ENCODE data around the gene FOXP1. TPM values are rescaled to one million over a fixed set of nuclear protein-coding genes. Genes with fewer than 3 reads are reported as not detected.

FOXP1 gene
- total RNA-seq, 2 experiments from 2014 or later: 178 TPM

DNA sequence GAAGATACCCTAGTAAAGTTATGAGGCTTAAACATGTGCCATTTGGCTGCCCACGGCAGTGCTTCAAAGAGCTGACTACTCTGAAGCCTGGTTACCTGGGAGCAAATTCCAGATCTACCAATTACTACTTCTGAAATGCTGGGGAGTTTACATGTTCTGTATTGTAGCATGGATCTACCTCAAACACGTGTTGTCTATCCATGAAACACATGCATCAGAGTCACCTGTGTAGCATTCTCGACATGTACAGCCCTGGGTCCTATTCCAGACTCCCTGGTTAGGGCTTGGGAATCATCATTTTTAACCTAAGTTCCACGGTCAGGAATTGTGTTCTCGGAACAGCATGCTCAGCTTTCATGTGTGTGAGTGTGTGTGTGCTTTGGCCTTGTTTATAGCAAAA, 671.8 kb downstream of the FOXP1 start:
- ATAC-seq (ENCODE audit: low read depth) (no peak), DNase-seq (no peak)
- Mint-ChIP-seq H3K27me3 (peaks cover 4% of the 10 kb centered on the region), H3K4me1 (no peaks in the 10 kb centered on the region), H3K9me3 (peaks cover 2% of the 10 kb centered on the region), H3K27ac (no peak overlapping the region), H3K36me3 (no peaks in the 10 kb centered on the region), H3K4me3 (no peak overlapping the region)
- POLR2A ChIA-PET: no interaction called here

GRCh38 chr3:70905491-70905890, 678.0 kb downstream of the FOXP1 start:
- POLR2A ChIA-PET: no interaction called here
- Mint-ChIP-seq H3K27me3 (peaks cover 9% of the 10 kb centered on the region), H3K4me1 (no peaks in the 10 kb centered on the region)

More at GRCh38 chr3:70905491-70905890, 678.0 kb downstream of the FOXP1 start:
- DNase-seq: no peak
- Mint-ChIP-seq H3K9me3 (no peaks in the 10 kb centered on the region), H3K4me3 (no peak overlapping the region), H3K27ac (no peak overlapping the region), H3K36me3 (no peaks in the 10 kb centered on the region)
- ATAC-seq (ENCODE audit: low read depth): no peak

Small RNA genes lying within 50 kb of the gene (microRNA-seq; reads per million reads assigned to microRNA genes)
- 4.9 reads per million for gene MIR1284

Other genes with a start within 250 kb of the FOXP1 start
- 10 to 100 TPM; 63.6 to 64.6 TPM for gene EIF4E3, start 141.7 kb upstream of the FOXP1 start, total RNA-seq
- gene GPR27, start 170.1 kb upstream of the FOXP1 start, total RNA-seq: under 1 TPM; 0.17 to 0.28 TPM
- not detected for gene PROK2, start 201.4 kb upstream of the FOXP1 start, total RNA-seq